DMS53 treated with DMSO at 0.1 percent for 48 hours (cell line): ENCODE data around the gene DAPK3.
"Not testable (repeated sequence)": the region's sequence is repeated elsewhere in the genome, so short reads cannot be mapped to it uniquely, and the experiment has no call there.

Source experiments
- DNase-seq: peaks from one replicate; lab custom pipeline; 2025; ENCODE audit not compliant: unreplicated experiment; lab: John Stamatoyannopoulos, UW

The DAPK3 gene

DNA sequence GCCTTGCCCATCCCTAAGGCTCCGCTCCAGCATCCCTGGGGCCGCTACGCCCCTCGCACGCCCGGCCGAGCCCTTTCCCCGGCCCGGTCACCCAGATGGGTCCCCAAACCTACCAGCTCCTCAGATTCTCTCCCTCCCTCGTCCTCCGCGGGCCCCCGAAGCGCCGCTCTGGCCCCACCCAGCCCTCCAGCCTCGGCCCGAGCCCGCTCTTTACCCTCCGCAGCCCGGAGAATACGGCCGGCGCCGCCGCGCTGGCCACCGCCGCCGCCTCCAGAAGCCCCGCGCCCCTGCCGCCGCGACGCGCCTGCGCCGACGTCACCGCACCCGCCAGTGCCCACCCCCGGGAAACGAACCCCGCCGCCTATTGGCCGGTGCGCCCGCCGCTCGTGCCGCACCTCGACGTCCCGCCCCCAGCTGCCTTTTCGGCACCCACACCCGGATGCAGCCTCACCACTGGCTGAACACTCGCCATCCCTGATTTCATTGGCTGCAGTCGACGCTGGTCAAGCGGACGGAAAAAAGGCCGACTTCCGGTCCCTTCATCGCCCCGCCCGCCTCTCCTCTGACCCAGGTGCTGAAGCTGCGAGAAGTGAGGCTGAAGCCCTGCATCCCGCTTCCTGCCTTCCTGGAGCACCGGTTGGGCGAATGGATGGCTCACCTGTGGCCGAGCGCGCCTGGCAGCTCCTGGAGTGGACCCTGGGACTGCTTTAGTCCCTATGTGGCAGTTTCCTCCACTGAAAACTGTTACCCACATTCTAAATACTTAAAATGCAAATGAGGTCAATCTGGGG, at the start of gene DAPK3:
Gene DAPK3, minus strand, starts transcription at position 292 of the 791 bp plus-strand sequence. CDS start 1,364 bp downstream, outside the sequence.
- DNase-seq: peak; percentile 90

DNA sequence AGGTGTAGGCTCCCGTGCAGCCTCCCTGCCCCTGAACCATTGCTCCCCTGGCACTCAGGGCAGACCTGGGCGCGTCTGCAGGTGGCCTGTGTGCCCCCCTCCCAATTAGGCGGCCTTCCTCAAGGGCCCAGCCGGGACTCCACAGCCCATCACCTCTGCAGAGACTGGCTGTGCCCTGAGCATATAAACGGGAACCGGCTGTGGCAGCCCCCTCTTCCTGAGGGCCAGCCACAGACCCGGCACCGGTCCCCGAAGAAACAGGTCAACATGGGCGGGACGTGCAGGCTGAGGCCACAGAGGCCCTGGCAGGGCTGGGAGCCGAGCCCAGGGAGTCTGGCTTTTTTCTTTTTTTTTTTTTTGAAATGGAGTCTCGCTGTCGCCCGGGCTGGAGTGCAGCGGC, 48.7 kb upstream of the DAPK3 start:
- no peak for DNase-seq

DNA sequence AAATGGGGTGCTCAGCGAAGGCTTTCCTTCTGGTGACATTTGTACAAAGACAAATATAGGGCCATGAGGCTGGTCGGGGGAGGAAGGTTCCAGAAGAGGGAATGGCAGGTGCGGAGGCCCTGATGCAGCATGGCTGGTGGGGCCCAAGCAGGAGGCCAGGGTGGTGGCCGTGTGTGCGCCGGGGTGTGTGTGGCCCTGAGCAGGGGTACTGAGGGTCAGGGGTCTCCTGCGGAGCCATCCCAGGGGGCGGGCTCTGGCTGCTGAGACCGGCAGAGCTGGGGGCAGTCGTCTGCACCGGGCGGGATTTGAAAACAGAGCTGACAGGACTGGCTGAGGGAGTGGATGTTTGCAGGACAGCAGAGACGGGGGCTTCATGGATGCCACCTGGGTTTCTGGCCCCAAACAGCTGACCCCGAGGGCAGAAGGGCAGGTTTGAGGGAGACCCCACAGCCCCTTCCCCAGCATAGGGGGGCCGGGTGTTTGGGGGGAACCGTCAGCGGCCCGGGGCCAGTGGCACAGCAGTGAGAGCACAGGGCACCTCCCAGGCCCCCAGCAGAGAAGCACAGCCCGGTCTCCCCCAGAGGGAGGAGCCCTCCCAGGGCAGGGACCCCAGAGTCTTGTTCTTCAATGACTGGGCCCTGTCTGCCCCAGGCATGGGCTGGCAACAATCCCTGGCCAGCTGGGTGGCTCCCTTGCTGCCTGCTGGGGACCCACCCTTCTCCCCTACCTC, 48.0 kb upstream of the DAPK3 start:
- DNase-seq: no peak

DNA sequence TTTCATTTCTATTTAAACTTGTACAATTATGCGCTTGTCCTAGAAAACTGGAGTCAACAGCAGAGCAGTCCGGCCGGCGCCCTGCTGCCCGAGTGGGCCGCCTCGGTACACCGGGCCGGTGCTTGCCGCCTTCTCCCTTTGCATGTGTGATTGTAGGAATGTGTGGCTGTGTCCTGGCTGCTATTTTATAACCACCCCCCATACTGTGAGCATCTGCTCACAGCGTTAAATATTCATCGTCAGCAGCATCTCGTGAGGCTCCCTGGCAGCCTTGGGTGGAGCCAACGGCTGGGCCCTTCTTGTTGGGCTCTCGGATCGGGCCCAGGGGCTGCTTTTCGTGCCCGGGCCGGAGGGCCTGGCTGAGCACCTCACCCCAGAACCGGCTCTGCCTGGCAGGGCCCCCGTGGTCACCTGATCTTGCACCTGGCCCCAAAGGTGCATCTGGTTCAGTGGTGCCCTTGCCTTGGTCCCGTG, 47.3 kb upstream of the DAPK3 start:
- DNase-seq: no peak

DNA sequence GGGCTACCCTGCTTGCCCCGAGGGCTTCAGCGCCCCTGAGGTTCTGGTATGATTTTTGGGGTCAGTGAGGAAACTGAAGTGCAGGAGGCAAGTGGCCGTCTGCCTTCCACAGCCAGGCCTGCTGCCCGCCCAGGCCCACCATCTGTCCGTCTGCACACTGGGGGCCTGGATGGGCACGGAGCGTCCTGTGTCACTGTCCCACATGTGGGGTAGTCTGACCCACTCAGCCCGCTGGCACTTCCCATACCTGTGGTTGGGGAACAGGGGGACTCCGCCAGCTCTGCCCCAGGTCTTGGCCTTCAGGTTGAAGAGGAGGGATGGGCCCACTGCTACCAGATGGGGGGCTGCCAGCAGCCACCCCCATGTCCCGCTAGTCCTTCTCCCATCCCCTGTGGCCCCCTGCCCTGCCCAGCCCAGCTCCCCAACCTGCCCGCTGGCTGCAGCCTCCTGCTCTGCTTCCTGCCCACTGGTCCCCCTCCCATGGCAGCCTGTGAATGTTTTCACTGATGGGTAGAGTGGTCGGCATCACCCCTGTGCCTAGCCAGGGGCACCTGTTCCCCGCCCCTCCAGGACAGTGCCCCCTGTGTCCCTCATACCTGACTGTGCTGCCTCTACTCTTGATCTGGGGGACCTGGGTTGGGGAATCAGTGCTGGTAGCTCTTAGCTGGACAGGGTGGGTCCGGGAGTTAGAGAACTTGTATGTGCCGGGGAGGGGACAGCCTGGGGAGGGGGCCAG, 46.2 kb upstream of the DAPK3 start:
- DNase-seq: no peak

DNA sequence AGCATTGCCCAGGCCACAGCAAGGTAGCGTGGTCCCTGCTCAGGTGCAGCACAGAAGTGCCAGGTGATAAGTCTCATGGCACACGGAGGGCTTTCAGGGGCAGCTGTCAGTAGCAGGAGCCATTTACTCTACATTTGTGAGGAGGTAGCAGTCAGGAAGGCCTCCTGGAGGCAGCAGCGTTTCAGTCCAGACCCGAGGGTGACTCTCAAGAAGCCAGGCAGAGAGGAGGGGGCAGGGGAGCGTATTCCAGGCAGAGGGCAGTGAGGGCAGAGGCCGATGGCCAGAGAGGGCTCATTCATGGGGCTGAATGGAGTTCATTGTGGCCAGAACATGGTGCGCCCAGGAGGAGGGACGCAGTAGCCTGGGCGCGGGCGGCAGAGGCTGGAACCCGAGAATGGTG, 45.6 kb upstream of the DAPK3 start:
- no peak for DNase-seq

DNA sequence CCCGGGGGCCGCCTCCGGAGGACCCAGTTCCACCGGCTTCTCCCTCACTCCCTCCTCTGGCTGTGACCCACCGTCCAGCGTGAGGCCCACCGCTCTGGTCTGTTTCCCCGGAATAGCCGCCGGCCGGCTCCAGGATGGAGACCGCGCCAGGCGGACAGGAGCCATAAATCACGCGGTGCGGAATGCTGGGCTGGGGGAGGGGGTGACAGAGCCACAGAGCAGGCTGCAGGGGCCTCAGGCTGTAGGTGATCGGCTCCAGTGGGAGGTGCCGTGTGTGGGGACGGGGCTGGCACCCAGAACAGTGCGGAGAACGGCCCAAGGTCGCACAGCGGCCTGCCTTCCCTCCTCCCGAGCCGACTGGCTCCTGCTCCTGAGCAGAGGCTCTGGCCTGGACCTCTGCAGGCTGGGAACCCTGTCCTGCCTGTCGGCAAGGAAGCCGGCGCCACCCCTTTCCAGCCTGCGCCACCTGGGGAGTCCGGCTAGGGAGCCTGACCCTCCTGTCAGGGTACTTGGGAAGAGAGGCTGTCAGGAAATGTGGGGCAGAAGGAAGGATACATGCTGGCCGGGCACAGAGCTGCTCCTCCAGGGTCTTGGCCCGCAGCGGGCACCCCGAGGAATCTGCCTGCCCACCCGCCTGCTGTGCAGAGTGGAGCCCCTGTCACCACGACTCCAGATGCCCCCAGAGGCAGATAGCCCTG, 45.0 kb upstream of the DAPK3 start:
- DNase-seq: no peak

DNA sequence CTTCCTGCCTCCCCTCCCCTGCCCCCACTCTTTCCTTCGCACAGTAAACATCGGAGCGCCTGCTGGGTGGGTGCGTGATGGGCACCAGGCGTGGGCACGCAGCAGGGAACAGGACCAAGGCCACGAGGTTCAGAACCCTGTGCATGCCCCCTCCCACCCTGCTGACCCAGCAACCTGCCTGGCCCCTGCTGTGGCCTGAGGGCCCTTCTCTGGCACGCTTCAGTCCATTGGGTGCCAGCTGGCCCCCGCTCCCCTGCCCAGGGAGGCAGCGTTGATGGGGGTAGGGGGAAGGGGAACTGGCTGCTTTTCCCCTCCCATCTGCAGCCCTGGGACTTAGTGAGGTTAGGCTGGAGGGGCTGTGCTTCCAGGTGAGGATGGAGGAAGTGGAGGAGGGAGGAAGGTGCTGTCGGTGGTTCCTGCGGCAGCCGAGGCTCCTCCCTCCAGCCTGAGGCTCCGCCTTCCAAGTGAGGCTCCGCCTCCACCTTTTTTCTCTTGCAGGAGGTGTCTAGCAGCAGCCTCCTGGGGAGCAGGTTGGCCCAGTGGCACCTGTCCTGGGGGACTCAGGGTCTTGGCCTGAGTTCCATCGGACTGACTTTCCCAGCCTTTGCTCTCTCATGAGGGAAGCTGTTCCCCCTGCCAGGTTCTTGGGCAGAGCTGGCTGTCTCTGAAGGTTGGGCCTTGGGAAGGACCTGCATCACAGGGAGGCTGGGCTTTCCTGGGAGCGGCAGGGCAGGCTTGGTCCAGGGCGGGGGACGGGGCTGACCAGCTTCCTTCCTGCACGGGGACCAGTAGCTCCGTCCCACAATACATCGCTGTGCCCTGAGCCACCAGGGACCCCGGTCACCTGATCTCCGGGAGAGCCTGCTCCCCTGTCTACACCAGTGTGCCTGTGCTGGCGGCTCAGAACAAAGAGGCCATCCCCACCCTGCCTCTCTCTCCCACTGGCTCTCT, 43.9 kb upstream of the DAPK3 start:
- no peak for DNase-seq

DNA sequence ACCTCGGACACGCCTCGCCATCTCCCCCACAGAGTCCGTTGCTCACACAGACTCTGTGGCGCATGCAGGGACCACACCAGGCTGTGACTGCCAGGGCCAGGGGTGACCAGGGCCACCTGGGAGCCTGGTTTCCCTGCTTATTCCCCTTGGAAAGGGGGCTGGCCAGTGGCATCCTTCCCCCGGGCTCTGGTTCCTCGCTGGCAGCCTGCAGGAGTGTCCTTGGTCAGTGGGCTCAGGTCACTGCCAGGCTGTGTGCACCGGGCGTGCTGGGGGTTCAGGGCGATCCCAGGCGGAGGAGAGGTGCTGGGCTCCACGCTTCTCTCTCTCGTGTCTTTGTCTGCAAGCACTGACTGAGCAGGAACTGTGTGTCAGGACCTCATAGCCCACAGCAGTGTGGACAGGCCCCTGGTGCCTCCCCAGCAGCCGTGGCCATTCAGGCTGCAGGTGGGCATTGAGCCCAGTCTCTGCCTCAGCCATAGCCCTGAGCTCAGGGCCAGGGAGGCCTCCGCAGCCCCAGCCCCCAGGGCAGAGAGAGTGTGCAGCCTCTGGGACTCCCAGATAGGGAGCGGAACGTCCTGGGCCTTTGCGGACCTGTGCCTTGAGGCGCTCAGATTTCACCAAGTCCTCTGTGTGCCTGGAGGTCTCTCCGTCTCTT, 43.1 kb upstream of the DAPK3 start:
- no peak for DNase-seq

DNA sequence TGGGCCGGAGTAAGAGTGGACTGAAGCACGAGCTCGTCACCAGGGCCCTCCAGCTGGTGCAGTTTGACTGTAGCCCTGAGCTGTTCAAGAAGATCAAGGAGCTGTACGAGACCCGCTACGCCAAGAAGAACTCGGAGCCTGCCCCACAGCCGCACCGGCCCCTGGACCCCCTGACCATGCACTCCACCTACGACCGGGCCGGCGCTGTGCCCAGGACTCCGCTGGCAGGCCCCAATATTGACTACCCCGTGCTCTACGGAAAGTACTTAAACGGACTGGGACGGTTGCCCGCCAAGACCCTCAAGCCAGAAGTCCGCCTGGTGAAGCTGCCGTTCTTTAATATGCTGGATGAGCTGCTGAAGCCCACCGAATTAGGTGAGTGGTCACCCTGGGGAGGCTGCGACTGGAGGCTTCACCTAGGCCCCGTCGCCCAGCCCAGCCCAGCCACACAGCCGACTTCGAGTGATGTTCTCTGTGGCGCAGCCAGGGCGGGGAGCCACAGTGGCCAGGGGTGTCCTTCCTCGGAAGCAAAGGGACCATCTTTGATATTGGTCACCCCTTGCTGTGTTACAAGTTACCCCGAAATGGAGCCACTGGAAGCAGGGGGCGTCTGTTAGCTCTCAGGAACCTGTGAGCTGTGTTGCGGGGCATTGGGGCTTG, 42.2 kb upstream of the DAPK3 start:
- DNase-seq: no peak

DNA sequence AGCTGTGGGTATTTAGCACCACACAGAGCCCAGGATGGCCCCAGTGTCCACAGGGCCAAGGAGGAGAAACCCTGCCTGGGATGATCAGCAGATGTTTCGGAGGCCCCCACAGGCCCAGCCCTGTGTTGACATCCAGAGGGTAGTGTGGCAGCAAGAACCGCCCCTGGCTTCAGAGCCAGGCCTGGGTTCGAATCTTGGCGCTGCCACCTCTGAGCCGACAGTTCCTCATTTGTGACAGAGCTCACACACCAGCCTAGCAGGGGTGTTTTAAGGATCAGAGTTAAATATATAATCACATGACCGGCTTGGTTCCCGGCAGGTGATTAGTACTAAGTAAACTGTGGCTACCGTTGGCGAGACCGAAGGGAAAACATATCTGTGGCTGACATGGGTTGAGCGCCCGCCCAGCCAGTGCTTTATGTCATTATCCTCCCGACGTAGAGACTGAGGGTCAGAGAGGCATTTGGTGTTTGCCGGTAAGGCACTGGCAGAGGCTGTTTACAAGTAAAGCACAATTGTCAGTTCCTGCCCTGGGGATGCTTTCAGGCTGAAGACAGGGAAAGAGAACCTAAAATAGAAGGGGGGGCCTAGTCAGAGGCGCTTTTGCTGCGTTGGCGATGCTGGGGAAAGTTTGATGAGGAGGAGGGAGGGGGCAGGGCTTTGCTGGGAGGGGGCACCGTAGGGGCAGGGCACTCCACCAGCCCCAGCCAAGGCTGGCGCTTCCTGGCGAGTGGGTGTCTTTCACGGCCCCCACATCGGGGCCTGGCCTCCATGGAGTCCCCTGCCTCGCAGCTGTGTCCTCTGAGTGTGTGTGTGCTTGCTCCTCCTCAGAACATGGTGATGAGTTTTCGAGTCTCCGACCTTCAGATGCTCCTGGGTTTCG, 41.4 kb upstream of the DAPK3 start:
- DNase-seq: no peak

DNA sequence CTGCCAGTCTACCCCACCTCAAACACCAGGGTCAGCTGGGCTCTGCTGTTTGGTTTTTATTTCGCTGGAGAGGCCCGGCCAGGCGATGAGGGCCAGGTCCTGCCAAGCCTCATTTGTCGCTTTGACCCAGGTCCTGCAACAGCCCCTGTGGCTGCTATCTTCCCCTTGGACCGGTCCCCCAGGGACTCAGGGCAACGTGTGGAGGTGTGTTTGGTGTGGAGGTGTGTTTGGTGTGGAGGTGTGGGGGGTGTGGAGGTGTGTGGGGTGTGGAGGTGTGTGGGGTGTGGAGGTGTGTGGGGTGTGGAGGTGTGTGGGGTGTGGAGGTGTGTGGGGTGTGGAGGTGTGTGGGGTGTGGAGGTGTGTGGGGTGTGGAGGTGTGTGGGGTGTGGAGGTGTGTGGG, 40.5 kb upstream of the DAPK3 start:
- DNase-seq: not testable (repeated sequence)

DNA sequence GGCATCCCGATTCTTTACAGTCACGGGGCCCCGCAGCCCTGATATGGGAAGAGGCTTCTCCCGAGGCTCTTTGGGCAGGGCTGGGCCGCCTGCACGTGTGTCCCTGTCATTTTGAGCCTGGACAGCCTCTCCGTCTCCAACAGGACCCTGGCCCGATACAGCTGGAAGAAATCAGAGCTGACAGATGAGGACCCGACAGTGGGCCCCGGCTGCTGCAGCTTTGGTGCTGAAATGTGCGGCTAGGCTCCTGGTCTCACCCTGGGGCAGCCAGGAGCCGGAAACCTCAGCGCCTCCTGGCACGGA, 39.9 kb upstream of the DAPK3 start:
- no peak for DNase-seq

DNA sequence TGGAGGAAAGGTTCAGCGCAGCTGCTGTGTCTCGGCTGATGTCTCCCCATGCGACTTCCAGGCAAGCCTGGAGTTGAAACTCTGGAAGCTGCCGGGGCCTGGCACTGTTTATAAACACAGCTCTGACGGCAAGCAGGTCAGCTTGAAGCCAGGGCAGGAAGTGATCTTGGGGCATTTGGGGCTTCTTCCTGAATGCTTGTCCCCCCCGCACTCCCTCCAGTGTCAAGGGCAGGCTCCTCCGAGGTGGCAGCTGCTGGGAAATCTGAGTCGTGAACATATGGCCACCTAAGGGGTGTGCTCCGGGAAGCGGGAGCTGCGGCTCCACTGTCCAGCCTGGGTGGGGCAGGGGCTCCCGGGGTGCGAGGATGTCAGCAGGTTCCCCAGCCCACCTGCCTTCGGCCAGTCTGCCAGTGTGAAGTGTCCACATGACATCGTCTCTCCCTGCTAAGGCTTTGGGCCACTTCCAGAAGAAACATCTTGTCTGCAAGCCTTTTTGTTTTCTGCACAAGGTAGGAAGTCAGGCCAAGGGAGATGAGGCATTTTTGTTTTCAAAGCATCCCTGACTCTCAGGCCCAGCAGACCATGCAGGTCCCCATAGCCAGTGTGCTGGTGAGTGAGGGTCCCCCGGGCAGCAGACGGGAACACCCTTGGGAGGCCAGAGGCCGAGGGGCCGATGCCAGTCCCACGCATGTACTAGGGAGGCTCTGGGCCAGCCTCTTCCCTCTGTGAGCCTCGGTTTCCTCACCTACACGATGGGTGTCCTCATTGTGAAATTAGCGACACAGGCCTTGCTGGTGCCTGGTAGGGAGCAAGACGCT, 39.3 kb upstream of the DAPK3 start:
- no peak for DNase-seq

DNA sequence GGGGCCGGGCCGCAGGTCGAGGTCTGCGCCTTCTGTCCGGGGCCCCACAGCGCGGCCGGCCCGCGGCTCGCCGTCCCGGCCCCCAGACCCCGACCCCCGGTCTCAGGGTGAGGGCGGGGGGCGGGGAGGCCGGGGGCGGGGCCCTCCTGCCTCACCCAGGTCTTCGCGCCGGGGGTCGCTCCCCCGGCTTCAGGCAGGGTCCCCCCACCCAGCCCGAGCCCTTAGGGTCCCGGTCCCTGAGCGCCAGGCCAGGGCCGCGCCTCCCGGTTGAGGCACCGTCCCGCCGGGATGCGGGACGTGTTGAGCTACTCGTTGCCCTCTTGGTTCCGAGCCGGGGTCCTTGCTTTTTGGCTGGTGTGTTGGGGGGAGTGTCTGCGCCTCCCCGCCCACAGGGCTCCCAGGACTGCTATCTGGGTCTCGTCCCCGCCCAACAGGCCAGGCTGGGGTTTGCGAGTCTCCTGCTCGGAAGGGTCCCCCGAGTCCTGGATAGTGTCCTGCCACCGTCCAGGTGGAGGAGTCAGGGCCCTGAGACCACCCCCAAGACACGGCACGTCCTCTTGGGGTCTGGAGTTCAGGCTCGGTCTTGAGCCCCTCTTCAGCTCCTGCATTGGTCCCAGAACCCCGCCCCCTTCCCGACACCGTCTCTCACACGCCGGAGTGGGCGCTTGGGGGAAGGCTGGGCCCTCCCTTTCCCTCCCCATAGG, 37.1 kb upstream of the DAPK3 start:
- no peak for DNase-seq

DNA sequence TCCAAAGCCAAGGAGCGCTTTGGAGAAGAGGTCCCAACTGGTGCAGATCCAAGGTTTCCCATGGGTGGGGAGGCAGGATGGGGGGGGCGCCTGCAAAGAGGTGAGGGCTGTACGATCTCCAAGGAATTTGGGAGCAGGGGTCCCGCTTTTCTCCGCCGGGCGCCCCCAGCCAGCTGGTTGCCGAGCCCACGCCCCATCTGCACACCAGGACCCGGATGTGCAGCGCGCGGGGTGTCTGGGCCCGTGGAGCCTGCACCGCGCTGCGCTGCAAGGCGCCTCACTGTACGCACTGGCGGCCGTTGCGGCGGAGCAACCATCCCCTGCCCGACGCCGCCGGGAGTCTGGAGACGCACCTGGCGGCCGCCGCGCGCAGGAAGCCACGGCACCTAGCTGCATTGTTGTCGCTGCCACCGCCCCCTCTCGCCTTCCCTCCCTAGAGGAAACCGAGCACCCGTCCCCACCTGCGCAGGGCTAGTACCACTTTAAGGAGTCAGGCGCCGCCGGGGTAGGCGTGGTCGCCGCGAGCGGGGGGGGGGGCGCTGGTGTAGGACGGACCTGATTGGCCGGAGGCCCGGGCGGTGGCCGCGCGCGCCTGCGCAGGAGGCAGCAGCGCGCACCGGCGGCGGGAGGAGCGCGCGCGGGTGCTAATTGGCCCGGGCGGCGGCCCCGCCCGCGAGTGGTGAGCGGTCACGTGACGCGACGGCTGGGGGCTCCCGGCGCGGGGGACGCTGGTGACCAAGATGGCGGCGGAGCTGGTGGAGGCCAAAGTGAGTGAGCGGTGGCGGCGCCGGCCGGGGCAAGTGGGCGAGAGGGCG, 36.3 kb upstream of the DAPK3 start, which contains the start of gene PIAS4:
Gene PIAS4, plus strand, starts transcription at position 716 of the 815 bp plus-strand sequence. Its CDS starts 25 bp downstream, at position 741.
- peak; percentile 77 for DNase-seq
